GM18520 (cell line): ENCODE data around the gene TMOD2.

Experiments
- ATAC-seq: cut with Tn5 transposase; IDR thresholded peaks from one replicate; pipeline ENCODE4 v1.9.1; 2021; ENCODE audit not compliant: unreplicated experiment

The TMOD2 gene

DNA sequence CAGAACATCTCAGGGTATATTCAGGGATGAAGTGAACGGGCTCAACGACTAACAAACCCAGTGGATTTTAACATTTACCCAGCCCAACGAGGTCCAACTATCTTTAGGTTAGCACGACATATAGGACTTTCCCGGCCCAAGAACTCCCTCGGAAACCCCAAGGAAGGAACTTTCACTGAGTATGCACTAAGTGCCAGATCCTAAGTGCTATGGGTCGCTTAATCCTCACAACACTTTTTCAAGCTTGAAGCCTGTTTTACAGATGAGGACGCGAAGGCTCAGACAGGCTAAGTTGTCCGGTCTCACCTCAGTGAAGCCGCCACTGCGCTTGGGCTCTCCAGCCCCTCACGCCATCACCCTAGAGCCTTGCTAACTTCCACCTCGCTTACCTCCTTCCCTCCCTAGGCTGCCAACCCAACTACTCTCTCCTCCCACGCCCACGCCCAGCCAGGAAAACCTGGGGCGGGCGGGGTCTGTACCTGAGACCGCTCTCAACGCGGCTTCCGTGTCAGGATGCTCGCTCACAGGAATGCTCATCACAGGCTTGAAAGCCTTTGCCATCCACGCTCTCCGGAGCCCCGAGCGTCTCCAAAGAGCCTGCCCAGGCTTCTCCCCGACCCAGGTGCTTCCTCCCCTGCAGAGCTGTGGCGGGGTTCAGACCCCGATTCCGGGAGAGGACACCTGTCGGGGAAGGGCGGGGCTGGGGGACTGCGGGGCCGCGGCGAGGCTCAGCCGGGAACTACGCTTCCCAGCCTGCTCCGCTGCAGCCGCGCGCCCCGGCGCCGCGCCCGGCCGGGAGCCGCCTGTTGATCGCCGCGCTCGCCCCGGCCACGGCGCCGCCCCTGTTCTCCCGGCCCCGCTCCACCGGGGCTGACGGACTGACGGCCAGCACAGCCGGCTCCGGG, at the start of gene TMOD2:
Gene TMOD2 (plus strand): TSS at position 806 of the 905 bp plus-strand sequence. CDS start 14,845 bp downstream, outside the sequence.
- peak; percentile 45 for ATAC-seq

DNA sequence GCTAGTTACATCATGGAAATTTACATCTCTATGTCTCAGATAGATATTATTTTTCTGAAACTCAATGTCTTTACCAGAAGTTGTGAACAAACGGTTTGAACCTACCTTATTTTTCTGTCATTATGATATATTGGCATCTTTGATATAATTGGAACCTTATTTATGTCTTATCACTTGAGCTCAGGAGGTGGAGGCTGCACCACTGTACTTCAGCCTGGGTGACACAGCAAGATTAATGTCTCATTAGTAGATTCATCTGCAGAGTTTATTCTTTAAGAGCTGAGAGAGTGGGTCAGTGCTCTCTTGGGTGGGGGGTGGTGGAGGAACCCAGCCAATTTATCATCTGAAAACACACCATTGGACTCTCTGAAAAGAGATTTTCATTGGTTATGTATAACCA, 48.7 kb upstream of the TMOD2 start:
- no peak for ATAC-seq

DNA sequence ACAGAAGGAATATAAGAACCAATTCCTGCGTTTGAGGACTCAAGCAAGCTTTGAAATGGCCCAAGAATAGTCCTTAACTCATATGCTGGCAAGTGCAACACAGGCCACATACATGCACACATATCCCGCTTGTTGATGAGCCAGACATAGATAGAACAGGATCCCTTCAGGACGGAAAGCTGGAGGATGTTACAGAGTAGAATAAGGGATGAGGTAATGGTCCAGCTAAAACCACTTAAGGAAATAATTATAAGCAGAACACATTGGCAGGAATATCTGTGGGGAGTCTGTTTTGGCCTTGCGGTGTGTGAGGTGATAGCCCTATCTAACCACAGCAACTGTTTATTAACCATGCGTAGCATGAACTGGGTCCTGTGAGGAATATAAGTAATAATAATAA, 45.1 kb upstream of the TMOD2 start:
- no peak for ATAC-seq

DNA sequence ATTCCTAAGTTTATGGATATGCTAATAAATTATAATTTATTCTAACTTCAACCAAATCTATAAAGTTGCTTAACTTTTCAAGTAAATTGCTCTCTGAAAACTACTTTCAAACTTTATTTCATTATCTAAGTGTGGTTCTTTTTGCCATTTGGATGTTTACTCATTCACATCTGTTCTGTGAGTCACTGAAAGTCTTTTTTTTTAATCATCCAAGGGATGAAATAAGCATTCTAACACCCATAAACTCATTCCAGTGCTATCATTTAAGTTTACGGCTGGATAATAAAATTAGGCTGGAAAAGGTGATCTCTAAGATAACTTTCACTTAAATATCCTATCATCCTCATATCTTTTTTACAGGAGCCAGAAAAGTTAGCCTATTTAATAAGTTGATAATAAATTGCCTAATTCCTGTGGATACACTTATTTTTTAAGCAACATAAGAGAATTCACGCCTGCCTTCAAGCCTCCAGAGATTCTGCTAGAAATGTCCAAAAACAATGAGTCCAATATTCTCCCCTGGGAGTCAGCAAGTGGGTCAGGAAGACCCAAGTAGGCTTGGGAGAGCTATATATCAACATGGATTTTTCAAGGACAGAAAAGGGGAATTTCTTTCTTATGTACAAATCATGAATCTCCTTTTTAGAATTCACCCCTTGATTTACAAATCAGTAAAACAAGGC, 44.3 kb upstream of the TMOD2 start:
- no peak for ATAC-seq

DNA sequence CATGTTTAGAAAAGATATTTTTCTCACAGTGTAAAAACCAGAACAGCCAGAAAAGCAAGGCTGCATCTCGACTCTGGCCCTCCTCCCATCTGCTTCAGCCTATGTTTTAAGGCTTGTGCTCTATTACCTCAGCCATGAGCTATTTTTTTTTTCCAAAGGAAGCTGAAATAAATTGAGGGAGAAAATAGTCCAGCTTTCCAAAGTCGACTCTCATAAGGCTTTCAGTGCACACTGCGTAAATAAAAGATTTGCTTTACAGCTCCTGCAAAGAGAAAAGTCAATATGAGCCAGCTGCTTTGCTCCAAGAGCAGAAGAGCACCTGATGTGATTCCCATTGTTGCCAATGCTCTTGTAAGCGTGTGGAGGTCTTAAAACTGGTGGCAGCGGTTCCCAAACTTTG, 43.4 kb upstream of the TMOD2 start:
- ATAC-seq = no peak

DNA sequence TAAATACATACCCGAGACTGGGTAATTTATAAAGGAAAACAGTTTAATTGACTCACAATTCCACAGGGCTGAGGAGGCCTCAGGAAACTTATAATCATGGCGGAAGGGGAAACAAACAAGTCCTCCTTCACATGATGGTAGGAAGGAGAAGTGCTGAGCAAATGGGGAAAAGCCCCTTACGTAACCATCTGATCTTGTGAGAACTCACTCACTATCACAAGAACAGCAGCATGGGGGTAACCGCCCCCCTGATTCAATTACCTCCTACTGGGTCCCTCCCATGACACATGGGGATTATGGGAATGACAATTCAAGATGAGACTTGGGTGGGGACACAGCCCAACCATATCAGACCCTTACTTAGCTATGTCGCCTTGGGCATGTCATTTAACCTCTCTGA, 42.4 kb upstream of the TMOD2 start:
- ATAC-seq = no peak

DNA sequence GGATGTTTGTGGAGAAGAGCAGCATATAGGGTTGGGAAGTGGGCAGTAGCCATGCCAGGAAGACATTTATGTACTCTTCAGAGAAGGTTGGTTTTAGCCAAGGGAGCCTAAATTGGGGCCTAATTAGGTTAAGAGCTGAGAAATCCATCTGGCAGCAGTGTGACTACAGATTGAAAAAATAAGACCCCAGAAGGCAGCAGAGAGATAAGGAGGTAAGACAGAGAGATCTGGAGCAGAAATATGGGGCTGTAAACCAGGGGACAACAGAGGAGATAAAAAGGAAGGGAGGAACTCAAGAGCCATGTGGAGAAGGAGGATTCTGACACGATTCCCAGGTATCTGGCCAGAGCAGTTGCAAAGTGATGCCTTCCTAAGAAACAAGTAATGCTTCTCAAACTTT, 37.2 kb upstream of the TMOD2 start:
- no peak for ATAC-seq

DNA sequence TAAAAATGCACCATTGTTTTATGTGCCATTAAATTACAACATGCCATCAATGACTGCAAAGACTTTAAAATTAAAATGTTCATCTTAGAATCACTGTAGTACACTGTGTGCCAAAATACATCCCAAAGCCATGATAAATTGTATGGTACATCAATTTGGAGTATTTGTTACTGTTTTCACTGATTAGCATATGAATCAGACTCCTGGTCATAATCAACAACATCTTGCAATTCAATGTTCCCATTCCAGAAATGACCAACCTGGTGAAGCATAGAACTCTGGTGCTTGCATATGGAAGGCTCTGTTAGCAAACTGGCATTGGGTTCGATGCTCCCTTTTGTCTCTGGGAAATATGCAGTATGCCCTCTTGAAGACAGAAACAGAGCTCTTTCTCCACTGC, 36.5 kb upstream of the TMOD2 start:
- ATAC-seq = no peak

DNA sequence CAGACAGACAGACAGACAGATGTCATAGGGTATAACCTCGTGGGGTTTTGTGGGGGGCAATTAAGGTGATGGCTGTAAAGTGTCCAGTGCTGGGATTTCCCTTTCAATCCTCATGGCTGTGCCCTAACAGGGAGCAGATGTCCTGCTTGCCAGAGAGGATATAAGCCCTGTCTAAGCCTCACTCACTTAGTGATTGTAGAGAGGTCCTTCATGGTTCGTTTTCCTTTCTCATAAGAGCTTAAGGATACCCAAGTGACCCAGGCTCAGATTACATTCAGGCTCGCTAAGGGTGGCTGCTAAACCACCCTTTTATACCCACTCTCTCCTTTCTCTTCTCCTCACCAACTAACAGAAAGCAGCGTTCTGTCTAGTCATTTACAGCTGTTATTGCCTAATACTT, 33.2 kb upstream of the TMOD2 start:
- no peak for ATAC-seq

DNA sequence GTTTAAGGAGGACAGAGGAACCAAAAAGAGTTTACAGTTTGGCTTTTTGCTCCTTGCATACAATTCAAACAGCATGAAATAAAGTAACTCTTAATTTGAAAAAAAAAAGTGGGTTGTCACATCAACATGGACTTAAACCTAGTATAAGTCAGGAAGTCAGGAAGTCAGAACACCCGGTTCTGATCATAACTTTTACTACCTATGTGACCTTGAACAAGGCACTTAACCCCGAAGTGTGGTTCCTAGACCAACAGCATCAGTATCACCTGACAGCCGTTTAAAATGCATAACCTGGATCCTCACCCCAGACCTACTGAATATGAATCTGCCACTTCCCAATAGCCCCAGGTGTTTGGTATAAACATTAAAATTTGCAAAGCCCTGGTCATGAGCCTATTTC, 32.7 kb upstream of the TMOD2 start:
- no peak for ATAC-seq

DNA sequence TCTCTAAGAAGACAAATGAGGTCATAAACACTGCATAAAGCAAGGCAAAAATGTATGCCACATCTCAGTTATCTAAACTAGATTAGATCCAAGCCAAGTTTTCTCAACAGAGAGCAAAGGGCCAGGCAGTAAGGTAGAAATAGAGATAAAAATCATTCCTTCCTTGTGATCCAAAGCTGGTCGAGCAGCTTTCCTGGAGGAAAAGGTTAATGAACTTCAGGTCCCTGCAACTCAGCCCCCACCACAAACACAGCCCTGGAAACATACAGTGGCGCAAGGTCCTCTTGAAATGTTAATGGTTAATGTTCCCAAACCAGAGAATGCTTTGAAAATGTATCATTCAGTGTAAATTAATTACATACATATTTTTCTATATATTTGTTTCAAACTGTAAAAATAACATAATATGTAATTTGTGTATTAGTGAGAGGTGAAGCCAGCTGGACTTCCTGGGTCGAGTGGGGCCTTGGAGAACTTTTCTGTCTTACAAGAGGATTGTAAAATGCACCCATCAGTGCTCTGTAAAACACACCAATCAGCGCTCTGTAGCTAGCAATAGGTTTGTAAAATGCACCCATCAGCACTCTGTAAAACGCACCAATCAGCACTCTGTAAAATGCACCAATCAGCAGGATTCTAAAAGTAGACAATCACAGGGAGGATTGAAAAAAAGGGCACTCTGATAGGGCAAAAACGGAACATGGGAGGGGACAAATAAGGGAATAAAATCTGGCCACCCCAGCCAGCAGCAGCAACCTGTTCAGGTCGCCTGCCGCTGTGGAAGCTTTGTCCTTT, 31.0 kb upstream of the TMOD2 start:
- ATAC-seq = no peak

DNA sequence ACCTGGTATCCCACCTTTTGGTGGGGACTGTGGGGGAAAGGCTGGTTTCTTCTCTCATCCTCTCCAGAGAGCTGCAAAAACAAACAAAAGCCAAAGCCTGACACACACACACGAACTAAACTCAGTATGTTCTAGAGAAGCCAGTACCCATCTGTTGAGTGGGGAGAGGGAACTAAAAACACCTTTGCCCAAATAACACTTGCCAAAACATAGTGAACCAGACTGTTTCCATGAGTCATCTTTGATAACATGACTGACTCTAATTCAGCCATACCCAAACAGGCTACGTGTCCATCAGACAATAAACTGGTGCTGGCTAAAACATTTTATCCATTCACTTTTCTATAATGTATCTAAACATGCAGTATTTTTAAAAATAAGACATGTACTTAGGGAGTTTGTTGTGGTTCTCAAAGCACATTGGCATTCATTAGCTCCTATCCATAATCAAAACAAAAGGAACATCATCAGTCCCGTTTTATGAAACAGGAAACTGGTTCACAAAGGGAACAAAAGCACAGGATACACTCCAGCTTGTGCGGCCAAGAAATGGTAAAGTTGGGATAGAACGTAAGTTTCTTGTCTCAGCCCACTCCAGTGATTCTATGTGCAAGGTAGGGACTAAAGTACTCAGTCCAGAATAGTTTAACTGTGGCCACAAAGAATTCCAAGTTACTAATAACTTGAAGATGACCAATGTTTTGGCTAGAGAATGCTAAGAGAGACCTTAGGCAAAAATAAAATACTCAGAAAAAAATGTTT, 30.0 kb upstream of the TMOD2 start:
- ATAC-seq = no peak

DNA sequence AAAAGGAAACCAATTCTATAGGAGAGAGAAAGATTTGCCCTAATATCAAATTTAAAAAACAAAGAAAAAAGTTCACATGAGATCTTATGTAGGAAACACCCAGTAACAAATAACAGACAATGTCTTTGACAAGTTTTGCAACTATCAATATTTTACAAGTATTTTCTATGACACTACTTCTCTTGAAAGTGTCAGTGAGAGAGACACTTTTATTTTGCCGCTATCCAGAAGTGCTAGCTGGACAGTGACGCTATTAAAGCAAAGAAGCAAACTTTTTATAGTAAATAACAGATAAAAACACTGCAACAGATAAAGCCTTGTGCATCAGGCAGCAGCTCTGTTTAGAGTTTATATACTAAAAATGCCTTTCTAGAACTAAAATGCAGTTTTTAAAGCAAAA, 27.2 kb upstream of the TMOD2 start:
- ATAC-seq = no peak

DNA sequence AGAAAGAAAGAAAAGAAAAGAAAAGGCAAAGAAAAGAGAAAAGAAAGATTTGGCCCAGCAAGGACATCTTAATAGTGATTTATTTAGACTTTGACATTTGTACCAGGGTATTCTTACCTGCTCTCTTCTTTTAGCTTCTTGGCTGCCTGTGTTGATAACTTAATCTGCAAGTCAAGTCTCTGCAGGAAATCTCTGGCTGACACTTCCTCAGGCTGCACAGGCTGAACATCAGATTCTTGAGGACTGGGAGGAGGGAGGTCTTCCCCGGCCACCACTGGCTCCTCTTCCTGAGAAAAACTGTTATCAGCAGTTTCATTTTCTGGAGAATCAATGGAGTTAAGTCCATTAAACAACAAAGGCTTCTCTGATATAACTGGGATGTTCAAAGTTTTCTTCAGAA, 26.7 kb upstream of the TMOD2 start:
- no peak for ATAC-seq

DNA sequence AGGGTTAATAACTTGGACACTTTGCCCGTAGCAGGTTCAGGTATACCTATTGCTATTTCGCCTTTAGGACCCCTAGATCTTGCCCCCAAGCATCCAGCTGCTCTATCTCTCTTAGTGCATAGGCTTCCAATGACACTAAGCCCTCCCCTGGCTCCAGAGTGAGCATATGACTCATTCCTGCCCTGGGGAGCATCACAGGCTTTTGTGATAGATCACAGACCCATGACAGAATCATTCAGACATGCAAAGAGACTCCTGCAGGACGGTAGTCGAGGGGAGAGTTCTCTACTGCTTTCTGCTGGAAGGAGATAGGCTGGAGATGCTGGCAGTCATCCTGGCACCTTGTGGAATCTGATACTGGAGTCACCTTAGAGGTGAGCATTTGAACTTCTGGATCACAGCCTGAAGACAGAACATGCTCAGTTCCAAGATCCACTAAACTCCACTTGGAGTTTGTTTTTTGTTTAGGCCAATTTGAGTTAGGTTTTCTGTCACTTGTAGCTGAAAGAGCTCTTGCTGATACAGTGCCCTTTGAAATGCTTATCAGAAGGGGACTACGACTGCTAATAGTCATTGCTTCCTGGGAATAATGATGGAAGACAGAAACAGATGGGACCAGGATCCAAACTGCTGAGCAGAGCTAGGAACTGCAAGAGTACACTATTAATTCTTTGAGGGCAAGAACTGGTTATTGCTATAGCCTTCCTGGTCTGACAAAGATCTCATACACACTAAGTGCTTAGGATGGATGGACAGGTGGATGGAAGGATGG, 24.9 kb upstream of the TMOD2 start:
- peak; percentile 68 for ATAC-seq

DNA sequence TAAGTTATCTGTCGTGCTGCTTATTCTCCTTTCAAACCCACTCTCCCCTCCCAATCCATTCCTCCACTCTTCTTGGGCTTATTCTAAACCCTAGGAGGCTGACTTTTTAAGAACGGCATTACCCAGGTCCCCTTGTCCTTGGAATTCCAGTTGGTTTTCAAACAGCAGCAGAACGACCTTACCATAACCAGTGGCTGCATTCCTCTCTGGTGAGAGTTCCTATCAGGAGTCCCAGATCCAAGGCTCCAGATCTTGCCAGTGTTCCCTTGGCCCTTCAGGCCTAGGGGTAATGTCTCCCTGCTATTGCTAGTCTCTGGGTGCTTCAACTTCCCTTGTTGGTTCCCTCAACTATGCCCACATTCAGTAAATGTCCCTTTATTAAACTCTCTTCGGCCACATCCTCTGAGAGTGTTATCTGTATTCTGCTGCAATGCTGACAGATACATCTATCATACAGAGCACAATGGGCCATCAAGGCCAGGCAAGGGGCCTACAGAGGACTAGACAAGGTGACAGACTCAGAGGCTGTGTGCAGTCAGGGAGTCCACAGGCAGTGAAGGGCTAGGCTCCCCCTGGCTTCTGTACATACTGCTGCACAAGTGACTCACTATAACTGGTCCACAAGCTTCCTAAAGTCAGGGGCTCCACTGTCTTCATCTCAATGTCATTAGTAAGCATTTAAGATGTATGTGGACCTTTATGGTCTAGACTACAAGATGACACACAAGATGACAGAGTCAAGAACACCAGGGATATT, 24.1 kb upstream of the TMOD2 start:
- ATAC-seq = no peak

DNA sequence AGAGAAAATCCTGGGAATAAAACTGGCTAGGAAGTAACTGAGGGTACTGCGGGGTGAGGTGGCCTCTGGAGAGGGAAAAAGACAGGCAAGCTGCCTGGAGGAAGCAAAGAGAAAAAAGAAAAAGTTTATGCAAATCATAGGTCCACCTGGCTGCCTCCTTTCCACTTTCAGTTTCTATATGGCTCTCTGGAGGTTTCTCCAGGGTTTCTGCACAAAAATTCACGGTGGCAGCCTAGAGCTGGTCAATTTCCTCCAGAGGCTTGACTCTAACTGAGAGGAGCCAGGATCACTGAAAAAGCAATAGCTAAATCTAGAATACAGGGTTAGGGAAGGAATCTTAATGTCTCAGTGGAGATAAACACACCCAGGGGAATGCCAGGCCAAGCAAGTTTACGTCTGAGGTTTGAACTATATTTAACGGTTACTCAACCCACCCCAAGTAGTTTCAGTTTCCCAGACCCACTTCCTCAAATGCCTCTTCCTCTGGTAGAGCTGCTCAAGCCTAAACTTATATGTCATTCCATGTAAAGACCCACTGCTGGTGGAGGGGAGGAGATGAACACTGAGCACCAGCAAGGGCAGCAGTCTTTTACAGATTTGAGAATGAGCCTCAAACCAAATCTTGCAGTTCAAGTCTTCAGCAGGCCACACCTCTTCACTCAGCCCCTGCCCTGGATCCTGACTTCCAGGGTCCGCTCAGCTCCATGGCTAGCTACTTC, 19.7 kb upstream of the TMOD2 start:
- ATAC-seq = peak; percentile 33

DNA sequence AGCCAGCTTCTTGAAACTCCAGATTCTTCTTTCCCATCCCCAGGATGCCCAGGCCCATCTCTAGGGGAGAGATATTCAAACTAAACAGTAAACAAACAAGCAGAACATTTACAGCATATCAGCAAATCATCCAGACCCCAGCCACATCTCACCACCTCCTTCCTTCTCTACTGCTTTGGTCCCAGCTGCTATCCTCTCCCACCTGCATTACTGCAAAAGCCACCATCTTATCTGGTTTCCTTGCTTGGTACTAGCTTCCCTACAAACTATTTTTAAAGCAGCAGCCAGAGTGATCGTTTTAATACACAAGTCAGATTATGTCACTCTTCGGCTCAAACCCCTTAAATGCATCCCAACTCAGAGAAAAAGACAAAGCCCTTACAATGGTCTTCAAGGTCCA, 18.8 kb upstream of the TMOD2 start:
- no peak for ATAC-seq
